Transverse colon (tissue), 3 donors: ENCODE measurements around the gene SLC35F2.

ENCODE experiments used
- POLR2A ChIP-seq: fragments of 450-650 bp; IDR thresholded peaks from one replicate; pipeline ENCODE4 v1.6.1; 2016; ENCODE audit warnings: antibody characterized with exemption, mild to moderate bottlenecking, moderate library complexity
- TF ChIP-seq, protein P1 (sequence below), 5 experiments: fragments of 200-600 bp in 3 of 5; fragments of 450-650 bp in 2 of 5; sonication (generic) in 3 of 5; IDR thresholded peaks; 1 replicate in 2 of 5; 2 replicates in 3 of 5; pipeline ENCODE4 v1.5.1; 2016 to 2017; ENCODE audit warnings: antibody characterized with exemption in 5 of 5, inconsistent platforms in 3 of 5, mild to moderate bottlenecking in 2 of 5, moderate library complexity in 1 of 5

DNA sequence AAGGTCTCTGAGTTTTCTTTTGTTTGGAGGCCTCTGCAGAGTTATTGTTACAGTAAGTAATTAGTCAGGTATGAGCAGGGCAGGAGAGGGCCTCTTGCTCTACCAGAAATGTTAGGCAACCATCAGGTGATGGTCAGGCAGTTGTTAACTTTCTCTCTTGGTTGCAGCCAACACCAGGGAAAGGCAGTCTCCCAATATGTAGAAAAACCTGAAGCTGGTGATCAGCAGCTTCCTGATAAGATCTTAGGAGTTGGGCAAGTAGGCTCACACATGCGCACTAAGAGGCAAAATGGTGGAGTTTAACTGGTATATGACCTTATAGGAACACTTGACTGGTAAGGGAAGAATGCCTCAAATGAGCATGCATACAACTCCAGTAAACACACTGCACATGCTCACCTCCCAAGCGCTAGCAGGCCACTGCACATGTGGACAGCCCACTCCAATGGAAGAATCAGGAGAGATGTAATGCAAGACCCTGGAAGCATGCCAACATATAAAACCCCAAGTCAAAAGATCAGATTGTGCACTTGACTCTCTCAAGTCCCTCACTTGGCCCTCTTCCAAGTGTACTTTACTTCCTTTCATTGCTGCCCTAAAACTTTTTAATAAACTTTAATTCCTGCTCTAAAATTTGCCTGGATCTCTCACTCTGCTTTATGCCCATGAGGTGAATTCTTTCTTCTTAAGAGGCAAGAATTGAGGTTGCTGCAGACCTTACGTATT is 23.7 kb upstream of the SLC35F2 start:
- TF ChIP-seq POLR2A = no peak
- TF ChIP-seq, protein P1, sequence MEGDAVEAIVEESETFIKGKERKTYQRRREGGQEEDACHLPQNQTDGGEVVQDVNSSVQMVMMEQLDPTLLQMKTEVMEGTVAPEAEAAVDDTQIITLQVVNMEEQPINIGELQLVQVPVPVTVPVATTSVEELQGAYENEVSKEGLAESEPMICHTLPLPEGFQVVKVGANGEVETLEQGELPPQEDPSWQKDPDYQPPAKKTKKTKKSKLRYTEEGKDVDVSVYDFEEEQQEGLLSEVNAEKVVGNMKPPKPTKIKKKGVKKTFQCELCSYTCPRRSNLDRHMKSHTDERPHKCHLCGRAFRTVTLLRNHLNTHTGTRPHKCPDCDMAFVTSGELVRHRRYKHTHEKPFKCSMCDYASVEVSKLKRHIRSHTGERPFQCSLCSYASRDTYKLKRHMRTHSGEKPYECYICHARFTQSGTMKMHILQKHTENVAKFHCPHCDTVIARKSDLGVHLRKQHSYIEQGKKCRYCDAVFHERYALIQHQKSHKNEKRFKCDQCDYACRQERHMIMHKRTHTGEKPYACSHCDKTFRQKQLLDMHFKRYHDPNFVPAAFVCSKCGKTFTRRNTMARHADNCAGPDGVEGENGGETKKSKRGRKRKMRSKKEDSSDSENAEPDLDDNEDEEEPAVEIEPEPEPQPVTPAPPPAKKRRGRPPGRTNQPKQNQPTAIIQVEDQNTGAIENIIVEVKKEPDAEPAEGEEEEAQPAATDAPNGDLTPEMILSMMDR (IDR thresholded peaks at IDR 0.05) = no peak
